Gastrocnemius medialis (tissue), 4 donors: ENCODE measurements around the gene CYTH3. TPM values are rescaled to one million over a fixed set of nuclear protein-coding genes. Genes with fewer than 3 reads are reported as not detected.

Source experiments
- ATAC-seq, 2 donors: fragments of 150-250 bp; one replicate each; pipeline ENCODE4 v1.9.1; 2016
- DNase-seq, 2 donors: peaks; one replicate each; pipeline ENCODE4 v3.0.0-alpha.2; 2019
- H3K27ac ChIP-seq, 4 donors: fragments of 200-600 bp; sonication (generic); 1 replicate in 1 of 4; 2 replicates in 3 of 4; pipeline ENCODE4 v1.5.1; 2016 to 2018; ENCODE audit warnings: mild to moderate bottlenecking in 2 of 4, moderate library complexity in 1 of 4
- H3K27me3 ChIP-seq, 3 donors: fragments of 200-600 bp; sonication (generic) in 2 of 3; 1 replicate in 1 of 3; 2 replicates in 2 of 3; pipeline versions ENCODE4 v1.5.1 to v1.6.0; 2016 to 2019; ENCODE audit warnings: mild to moderate bottlenecking in 1 of 3, moderate library complexity in 1 of 3
- H3K36me3 ChIP-seq, 2 donors: fragments of 200-600 bp; sonication (generic) in 1 of 2; one replicate each; pipeline ENCODE4 v1.5.1; 2017 to 2018
- H3K4me1 ChIP-seq, 2 donors: fragments of 200-600 bp; sonication (generic) in 1 of 2; one replicate each; pipeline ENCODE4 v1.5.1; 2016 to 2017; ENCODE audit warnings: mild to moderate bottlenecking in 2 of 2
- H3K4me3 ChIP-seq, 4 donors: fragments of 200-600 bp; sonication (generic) in 3 of 4; 1 replicate in 1 of 4; 2 replicates in 3 of 4; pipeline ENCODE4 v1.5.1; 2016 to 2019; ENCODE audit warnings: mild to moderate bottlenecking in 2 of 4
- H3K9me3 ChIP-seq, 3 donors: fragments of 200-600 bp; sonication (generic) in 2 of 3; 1 replicate in 1 of 3; 2 replicates in 2 of 3; pipeline ENCODE4 v1.5.1; 2016 to 2019
- CTCF ChIP-seq, 5 experiments: fragments of 450-650 bp in 3 of 5; fragments of 200-600 bp in 2 of 5; sonication (generic) in 2 of 5; IDR thresholded peaks in 4 of 5; conservative IDR thresholded peaks in 1 of 5; 1 replicate in 4 of 5; 2 replicates in 1 of 5; pipeline ENCODE4 v1.5.1; 2016 to 2019; ENCODE audit warnings: antibody characterized with exemption in 5 of 5, mild to moderate bottlenecking in 3 of 5, moderate library complexity in 3 of 5
- POLR2A ChIP-seq, 2 donors: fragments of 450-650 bp; IDR thresholded peaks; one replicate each; pipeline ENCODE4 v1.6.1; 2017; ENCODE audit warnings: antibody characterized with exemption in 2 of 2, mild to moderate bottlenecking in 2 of 2, moderate library complexity in 2 of 2
- in situ Hi-C, 4 donors: fragments of 200-750 bp; cut with MboI; loops; one replicate each; pipeline versions ENCODE4 v1.15.0 to v1.8.0; 2017; ENCODE audit warnings: low sequenced_read_pairs in 4 of 4
- intact Hi-C: fragments of 100-400 bp; cut with DNase I; formaldehyde crosslinking; loops from one replicate; pipeline ENCODE4 v1.15.1; 2023; ENCODE audit warnings: low total_unique reads
- total RNA-seq, 4 donors: library from RNA; depleted of rRNA; stranded (reverse); fragments of >200 nt; gene quantifications; one replicate each; pipeline versions ENCODE4 v1.1.0 to v1.2.3, GENCODE V29; 2016

Gene CYTH3
- total RNA-seq, 4 donors from 2014 or later: 14.3 to 20.2 (median 16.7) TPM

DNA sequence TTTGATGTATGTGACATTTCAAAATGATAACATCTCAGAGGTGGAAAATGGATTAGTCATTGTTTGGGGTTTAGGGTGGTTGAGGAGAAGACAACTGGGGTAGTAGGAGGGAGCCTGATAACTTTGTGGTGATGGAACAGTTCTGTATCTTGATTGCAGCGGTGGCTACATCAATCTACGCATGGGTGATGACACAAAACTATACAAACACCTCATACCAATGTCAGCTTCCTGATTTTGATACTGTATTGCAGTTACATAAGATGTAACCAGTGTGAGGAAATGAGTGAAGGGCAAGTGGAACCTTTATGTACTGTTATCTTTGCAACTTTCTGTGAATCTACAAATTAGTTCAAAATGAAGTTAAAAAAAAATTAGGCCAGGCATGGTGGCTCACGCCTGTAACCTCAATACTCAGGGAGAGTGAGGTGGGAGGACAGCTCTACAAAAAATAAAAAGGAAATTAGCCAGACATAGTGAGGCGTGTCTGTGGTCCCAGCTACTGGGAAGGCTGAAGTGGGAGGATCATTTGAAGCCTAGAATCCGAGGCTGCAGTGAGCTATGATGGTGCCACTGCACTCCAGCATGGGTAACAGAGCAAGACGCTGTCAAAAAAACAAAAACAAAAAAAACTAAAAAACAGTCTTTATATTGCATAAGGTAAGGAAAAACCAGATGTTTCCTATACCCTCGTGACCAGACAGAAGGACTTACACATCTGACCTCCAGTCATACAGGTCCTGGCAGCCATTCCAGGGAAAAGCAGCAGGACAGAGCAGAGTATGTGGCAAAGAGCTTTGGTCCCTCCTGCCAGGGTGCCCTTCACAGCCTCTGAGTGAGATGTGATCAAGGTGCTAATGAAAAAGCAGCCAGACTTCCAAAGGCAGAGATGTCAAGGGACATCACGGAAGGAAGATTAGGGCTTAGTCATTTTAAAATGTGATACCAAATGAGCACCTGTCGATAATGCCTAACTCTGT, 50.8 kb downstream of the CYTH3 start:
- ATAC-seq (no peak), DNase-seq (no peak)
- TF ChIP-seq POLR2A (IDR thresholded peaks at IDR 0.05): no peak
- no peak for TF ChIP-seq CTCF (IDR thresholded peaks at IDR 0.05 in 4 of 5, conservative IDR thresholded peaks at IDR 0.05 in 1 of 5)
- intact Hi-C loops: no loop called here
- Histone ChIP-seq H3K36me3 (no peaks in the 10 kb centered on the region), H3K4me1 (peaks cover 34 to 54% of the 10 kb centered on the region in 2 donors), H3K9me3 (no peaks in the 10 kb centered on the region), H3K4me3 (no peak overlapping the region), H3K27me3 (no peaks in the 10 kb centered on the region), H3K27ac (peak overlapping the region in 1 of 4 donors; percentile 19)
- in situ Hi-C loops: no loop called here

DNA sequence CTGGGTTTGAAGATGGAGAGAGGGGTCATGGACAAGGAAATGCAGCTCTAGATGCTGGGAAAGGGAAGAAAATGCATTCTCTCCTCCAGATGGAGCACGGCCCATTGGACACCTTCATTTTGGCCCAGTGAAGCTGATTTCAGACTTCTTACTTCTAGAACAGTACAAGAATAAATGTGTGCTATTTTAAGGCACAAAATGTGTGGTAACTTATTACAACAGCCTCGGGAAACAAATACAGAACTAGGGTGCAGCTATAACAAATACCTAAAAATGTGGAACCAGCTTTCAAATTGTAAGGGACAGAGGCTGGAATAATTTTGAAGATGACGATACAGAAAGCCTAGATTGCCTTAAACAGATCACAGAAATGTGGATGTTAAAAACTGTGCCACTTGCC, 54.1 kb downstream of the CYTH3 start:
- peak; percentile 76 to 78 for ATAC-seq
- Histone ChIP-seq H3K27me3 (no peaks in the 10 kb centered on the region), H3K4me1 (peaks cover 16 to 40% of the 10 kb centered on the region in 2 donors), H3K4me3 (no peak overlapping the region), H3K27ac (peak overlapping the region in 3 of 4 donors; percentile 24 to 63 (median 29)), H3K36me3 (no peaks in the 10 kb centered on the region), H3K9me3 (no peaks in the 10 kb centered on the region)
- peak in 1 of 2 donors; percentile 31 for DNase-seq
- in situ Hi-C loops (no loop called here), intact Hi-C loops (no loop called here)
- TF ChIP-seq CTCF (IDR thresholded peaks at IDR 0.05 in 4 of 5, conservative IDR thresholded peaks at IDR 0.05 in 1 of 5): no peak
- TF ChIP-seq POLR2A (IDR thresholded peaks at IDR 0.05): no peak

- ATAC-seq: no peak
- no peak overlapping the region for H3K4me3 ChIP-seq
- no peak for DNase-seq
- H3K27ac ChIP-seq: no peak overlapping the region
- intact Hi-C loops (no loop called here), in situ Hi-C loops (no loop called here)
- no peaks in the 10 kb centered on the region for H3K27me3 ChIP-seq
- no peaks in the 10 kb centered on the region for H3K36me3 ChIP-seq
- no peak for TF ChIP-seq POLR2A (IDR thresholded peaks at IDR 0.05)
- no peak for TF ChIP-seq CTCF (IDR thresholded peaks at IDR 0.05 in 4 of 5, conservative IDR thresholded peaks at IDR 0.05 in 1 of 5)
- H3K9me3 ChIP-seq: no peaks in the 10 kb centered on the region
- H3K4me1 ChIP-seq: peaks cover 16 to 34% of the 10 kb centered on the region in 2 donors
Observed at GRCh38 chr7:6212008-6212407, 60.4 kb downstream of the CYTH3 start.

- H3K4me1 ChIP-seq: peaks cover 16 to 42% of the 10 kb centered on the region in 2 donors
- intact Hi-C loops (no loop called here), in situ Hi-C loops (no loop called here)
- DNase-seq (no peak), ATAC-seq (no peak)
- H3K9me3 ChIP-seq: no peaks in the 10 kb centered on the region
- H3K27me3 ChIP-seq: no peaks in the 10 kb centered on the region
- H3K27ac ChIP-seq: peak overlapping the region in 1 of 4 donors; percentile 23
- no peaks in the 10 kb centered on the region for H3K36me3 ChIP-seq
- no peak overlapping the region for H3K4me3 ChIP-seq
- no peak for TF ChIP-seq POLR2A (IDR thresholded peaks at IDR 0.05)
- TF ChIP-seq CTCF (IDR thresholded peaks at IDR 0.05 in 4 of 5, conservative IDR thresholded peaks at IDR 0.05 in 1 of 5): no peak
Observed at GRCh38 chr7:6210621-6211372, 61.6 kb downstream of the CYTH3 start.
